Breast epithelium (tissue), 3 donors: ENCODE measurements around the gene CD151.

Source experiments
- CTCF ChIP-seq, 3 donors: fragments of 450-650 bp; IDR thresholded peaks; one replicate each; pipeline ENCODE4 v1.5.1; 2016 to 2017; ENCODE audit warnings: antibody characterized with exemption in 3 of 3, mild to moderate bottlenecking in 3 of 3, moderate library complexity in 3 of 3
- POLR2AphosphoS5 ChIP-seq, 3 donors: sonication (generic); formaldehyde crosslinking; IDR thresholded peaks; one replicate each; pipeline ENCODE4 v1.6.1; 2017; ENCODE audit warnings: antibody characterized with exemption in 3 of 3

- TF ChIP-seq CTCF (IDR thresholded peaks at IDR 0.05), result no peak
- TF ChIP-seq POLR2AphosphoS5 (IDR thresholded peaks at IDR 0.05), result no peak
Measured at GRCh38 chr11:837189-837989, 4.6 kb downstream of the CD151 start.
